Aorta (tissue), 5 donors: ENCODE data around the gene TMEM248. TPM values are rescaled to one million over a fixed set of nuclear protein-coding genes. Genes with fewer than 3 reads are reported as not detected.
A peak's percentile ranks its signal among the peaks of the same experiment; 100 is the strongest.
"Not testable (repeated sequence)": the region's sequence is repeated elsewhere in the genome, so short reads cannot be mapped to it uniquely, and the experiment has no call there.

Experiments used
- ATAC-seq: fragments of 200-7000 bp; cut with Tn5 transposase; one replicate; pipeline ENCODE4 v1.9.1; 2022; ENCODE audit warnings: moderate library complexity; ENCODE audit not compliant: low FRiP score
- DNase-seq, 2 donors: peaks; one replicate each; pipeline ENCODE4 v3.0.0-alpha.2; 2020
- H3K27ac ChIP-seq, 2 donors: one replicate each; pipeline ENCODE4 v1.5.1; 2013; ENCODE audit warnings: low read length in 2 of 2, mild to moderate bottlenecking in 2 of 2, moderate library complexity in 2 of 2, control low read depth in 1 of 2, inconsistent platforms in 1 of 2, low read depth in 1 of 2
- H3K27me3 ChIP-seq, 2 donors: one replicate each; pipeline ENCODE4 v1.6.1; 2013; ENCODE audit warnings: control low read depth in 1 of 2, low read length in 1 of 2, mild to moderate bottlenecking in 1 of 2, moderate library complexity in 1 of 2; ENCODE audit not compliant: insufficient read depth in 2 of 2, control insufficient read depth in 1 of 2
- H3K36me3 ChIP-seq, 2 donors: one replicate each; pipeline ENCODE4 v1.6.1; 2013; ENCODE audit warnings: control low read depth in 1 of 2, low read length in 1 of 2, mild to moderate bottlenecking in 1 of 2; ENCODE audit not compliant: insufficient read depth in 2 of 2, control insufficient read depth in 1 of 2
- H3K4me1 ChIP-seq, 2 donors: one replicate each; pipeline ENCODE4 v1.6.1; 2013; ENCODE audit warnings: low read length in 2 of 2, control low read depth in 1 of 2, mild to moderate bottlenecking in 1 of 2, moderate library complexity in 1 of 2; ENCODE audit not compliant: insufficient read depth in 2 of 2, control insufficient read depth in 1 of 2
- H3K4me3 ChIP-seq, 2 donors: one replicate each; pipeline ENCODE4 v1.5.1; 2013; ENCODE audit warnings: low read length in 2 of 2, control low read depth in 1 of 2, mild to moderate bottlenecking in 1 of 2
- H3K9me3 ChIP-seq: one replicate; pipeline ENCODE4 v1.6.1; 2013; ENCODE audit warnings: mild to moderate bottlenecking, low read length; ENCODE audit not compliant: control insufficient read depth
- WGBS, 2 donors: extraction: QIAGEN DNeasy Blood & Tissue Kit; methylation state at CpG; one replicate each; pipeline ENCODE4 v1.1.7; 2013; 5-methylcytosine and 5-hydroxymethylcytosine counted together
- intact Hi-C, 2 donors: fragments of 100-400 bp; cut with DNase I; formaldehyde crosslinking; loops; one replicate each; pipeline versions ENCODE4 v1.14.2 to v1.15.0; 2022
- polyA plus RNA-seq, 2 donors: library from polyadenylated mRNA; stranded (reverse); fragments of 200-250 nt; gene quantifications; one replicate each; pipeline ENCODE4 v1.2.3, GENCODE V29; 2013
- total RNA-seq, 2 donors: library from RNA; stranded (reverse); fragmentation: NEBNext Ultra II Directional; extraction: Animal tissue kit (Norgen Biotek cat#: 25700); gene quantifications; one replicate each; pipeline ENCODE4 v1.2.1, GENCODE V29; 2021
- donor health status: healthy with polysubstance abuse.
- donor health status: Bipolar disorder and iron deficiency.
- donor health status: DM: no; HTN: no; CAD: no.
- donor health status: DM: no; HTN: no; CAD: no.
- donor health status: DM: yes; HTN: yes; CAD: no.

TMEM248 gene
- total and polyA plus RNA-seq, 4 donors = 24.2 to 101 (median 63.3) TPM

DNA sequence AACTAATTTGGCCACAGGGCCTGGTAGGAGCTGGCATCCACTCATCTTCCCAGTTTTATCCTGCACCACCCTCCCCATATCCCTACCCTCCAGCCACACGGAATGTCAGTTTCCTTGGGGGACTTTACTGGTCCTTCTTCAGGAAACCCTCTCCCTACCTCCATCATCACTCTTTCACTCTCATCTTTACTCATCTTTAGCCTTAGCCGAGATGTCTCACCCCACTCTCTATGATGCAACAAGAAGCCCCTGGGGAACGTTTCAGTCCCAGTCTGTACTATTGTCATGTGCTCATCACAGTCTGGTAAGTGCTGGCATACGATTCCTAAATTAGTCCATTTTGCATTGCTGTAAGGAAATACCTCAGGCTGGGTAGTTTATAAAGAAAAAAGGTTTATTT, 34.9 kb upstream of the TMEM248 start:
- H3K4me3 ChIP-seq = no peak overlapping the region
- no peaks in the 10 kb centered on the region for H3K27me3 ChIP-seq
- ATAC-seq (no peak), DNase-seq (no peak)
- 86 to 89% methylated on average over 4 of the region's 4 CpGs for WGBS, 2 donors
- H3K9me3 ChIP-seq = no peaks in the 10 kb centered on the region
- intact Hi-C loops = no loop called here
- no peak overlapping the region for H3K27ac ChIP-seq
- H3K4me1 ChIP-seq = no peaks in the 10 kb centered on the region
- H3K36me3 ChIP-seq = no peaks in the 10 kb centered on the region

DNA sequence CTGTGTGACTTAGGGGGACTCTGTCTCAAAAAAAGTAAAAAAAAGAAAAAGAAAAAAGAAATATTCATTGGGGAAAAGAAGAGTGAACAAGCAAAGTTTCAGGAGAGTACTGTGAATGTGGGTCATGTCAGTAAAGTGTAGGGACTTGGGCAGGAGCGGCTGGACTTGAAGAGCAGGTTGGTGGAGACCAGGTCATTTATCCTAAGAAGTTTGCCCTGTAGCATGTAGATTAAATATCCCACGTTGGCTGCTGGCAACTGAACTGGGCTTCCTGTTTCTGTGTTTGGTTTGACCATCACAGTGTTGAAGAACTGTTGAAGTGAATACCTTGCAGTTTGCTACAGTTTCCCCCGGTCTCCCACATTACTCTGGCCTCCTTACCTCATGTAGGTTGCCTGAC, 32.8 kb upstream of the TMEM248 start:
- H3K27me3 ChIP-seq, H3K9me3 ChIP-seq, ATAC-seq, H3K27ac ChIP-seq, DNase-seq, H3K4me1 ChIP-seq, H3K4me3 ChIP-seq, H3K36me3 ChIP-seq, intact Hi-C loops: not testable (repeated sequence)
- WGBS, 2 donors = 75 to 81% methylated on average over 3 of the region's 3 CpGs

DNA sequence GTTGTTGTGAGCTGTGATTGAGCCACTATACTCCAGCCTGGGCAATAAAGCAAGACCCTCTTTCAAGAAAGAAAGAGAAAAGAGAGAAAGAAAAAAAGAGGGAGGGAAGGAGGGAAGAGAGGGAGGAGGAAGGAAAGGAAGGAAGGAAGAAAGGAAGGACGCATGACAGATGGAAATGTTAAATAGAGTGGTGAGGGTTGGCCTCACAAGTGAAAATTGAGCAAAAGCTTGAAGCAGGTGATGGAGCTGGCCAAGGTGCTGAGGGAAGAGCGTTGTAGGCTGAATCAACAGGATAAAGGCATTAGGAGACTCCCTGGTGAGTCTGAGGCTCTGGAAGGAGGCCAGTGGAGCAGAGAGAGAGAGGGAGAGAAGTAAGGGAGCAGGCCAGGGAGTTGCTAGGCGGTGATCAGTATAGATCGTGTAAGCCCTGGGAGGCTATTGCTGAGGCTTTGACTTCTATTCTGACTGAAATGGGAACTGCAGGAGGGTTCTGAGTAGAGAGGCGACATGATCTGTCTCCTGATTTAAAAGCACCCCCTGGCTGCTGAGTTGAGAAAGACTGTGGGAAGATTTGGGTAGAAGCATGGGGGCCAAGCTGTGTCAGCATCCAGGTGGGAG, 26.5 kb upstream of the TMEM248 start:
- DNase-seq (peak in 1 of 2 donors; percentile 41), ATAC-seq (no peak)
- Histone ChIP-seq H3K4me1 (no peaks in the 10 kb centered on the region), H3K4me3 (no peak overlapping the region), H3K9me3 (no peaks in the 10 kb centered on the region), H3K36me3 (peaks cover 0 to 2% of the 10 kb centered on the region in 2 donors), H3K27me3 (no peaks in the 10 kb centered on the region), H3K27ac (no peak overlapping the region)
- 63 to 65% methylated on average over 5 of the region's 5 CpGs for WGBS, 2 donors
- intact Hi-C loops = no loop called here

DNA sequence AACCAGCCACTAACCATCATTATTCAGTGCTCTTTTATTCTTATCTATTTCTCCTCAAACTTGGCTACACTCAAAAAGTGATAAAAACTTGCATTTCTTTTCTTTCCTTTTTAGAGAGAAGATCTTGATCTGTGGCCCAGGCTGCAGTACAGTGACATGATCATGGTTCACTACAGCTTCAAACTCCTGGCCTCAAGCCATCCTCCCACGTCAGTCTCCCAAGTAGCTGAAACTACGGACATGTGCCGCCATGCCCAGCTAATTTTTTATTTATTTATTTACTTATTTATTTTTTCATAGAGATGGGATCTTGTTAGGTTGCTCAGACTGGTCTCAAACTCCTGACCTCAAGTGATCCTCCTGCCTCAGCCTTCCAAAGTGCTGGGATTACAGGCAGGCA, 24.6 kb upstream of the TMEM248 start:
- Histone ChIP-seq H3K36me3 (peaks cover 0 to 2% of the 10 kb centered on the region in 2 donors), H3K4me1 (no peaks in the 10 kb centered on the region), H3K4me3 (no peak overlapping the region), H3K27me3 (no peaks in the 10 kb centered on the region), H3K27ac (no peak overlapping the region), H3K9me3 (no peaks in the 10 kb centered on the region)
- WGBS, 2 donors = 75 to 76% methylated on average over 3 of the region's 3 CpGs
- peak in 1 of 2 donors; percentile 22 for DNase-seq
- no peak for ATAC-seq
- intact Hi-C loops = no loop called here

DNA sequence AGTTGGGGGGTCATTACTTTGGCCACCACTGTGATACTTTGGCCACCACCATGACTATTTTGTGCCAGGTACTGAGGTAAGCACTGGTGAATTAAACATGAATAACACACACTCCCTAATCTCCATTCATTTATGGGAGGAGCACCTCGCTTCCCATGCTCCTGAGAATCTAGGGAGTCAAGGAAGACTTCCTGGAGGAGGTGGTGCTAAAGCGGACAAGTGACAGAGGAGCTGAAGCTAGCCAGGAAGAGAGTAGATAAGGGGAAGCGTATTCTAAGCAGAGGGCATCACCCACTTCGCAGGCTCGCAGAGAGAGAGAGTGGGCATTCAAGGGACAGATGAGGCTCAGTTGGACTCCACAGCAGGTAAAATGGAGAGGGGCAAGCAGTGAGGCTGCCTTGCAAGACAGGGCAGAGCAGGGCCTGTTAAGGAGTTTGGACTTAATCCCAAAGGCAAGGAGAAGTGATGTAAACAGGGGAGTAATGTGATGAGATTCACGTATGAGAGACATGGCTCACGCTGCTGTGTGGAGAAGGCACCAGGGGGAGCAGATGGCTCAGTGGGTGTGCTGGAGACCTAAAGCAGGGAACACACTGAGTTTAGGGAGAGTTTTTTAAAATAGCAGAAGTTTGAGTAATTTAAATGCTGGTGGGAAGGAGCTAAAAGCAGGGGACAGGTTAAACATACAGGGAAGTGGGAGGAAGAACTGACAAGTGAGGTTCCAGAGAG, 21.3 kb upstream of the TMEM248 start:
- Histone ChIP-seq H3K4me3 (no peak overlapping the region), H3K27me3 (no peaks in the 10 kb centered on the region), H3K4me1 (no peaks in the 10 kb centered on the region), H3K27ac (no peak overlapping the region), H3K9me3 (no peaks in the 10 kb centered on the region), H3K36me3 (peaks cover 0 to 2% of the 10 kb centered on the region in 2 donors)
- intact Hi-C loops = no loop called here
- no peak for ATAC-seq
- 84 to 86% methylated on average over 7 of the region's 7 CpGs for WGBS, 2 donors
- no peak for DNase-seq

DNA sequence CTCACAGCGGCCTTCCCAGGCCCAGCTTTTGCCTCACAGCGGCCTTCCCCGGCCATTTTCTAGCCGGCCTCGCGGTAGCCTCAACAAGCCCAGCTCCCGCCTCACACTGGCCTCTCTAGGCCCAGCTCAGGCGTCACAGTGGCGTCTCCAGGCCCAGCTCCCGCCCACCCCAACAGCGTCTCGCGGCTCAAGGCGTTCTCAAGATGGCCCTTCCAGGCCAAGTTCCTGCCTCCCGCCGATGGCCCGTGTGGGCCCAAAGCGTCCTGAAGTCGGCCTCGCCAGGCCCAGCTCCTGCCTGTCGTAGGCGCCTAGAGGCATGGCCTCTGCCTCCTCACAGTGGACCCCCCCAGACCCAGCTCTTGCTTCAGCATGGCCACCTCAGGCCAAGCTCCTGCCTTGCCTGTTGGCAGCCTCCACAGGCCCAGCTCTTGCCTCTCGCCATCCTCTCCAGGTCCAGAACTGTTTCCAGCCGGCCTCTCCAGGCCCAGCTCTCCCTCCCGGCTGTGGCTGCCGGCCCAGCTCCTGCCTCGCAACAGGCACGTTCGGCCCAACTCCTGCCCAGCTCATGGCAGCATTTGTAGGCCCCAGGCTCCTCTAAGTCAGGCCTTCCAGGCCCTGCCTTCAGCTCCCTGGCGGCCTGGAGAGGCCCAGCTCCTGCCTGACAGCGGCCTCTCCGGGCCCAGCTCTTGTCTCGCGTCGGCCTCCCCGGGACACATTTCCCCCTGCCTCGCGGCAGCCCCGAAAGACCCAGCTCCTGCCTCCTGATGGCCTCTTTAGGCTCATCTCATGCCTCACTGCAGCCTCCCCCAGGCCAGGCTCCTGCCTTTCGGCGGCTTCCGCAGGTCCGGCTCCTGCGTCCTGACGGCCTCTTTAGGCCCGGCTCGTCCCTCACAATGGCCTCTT, 18.8 kb upstream of the TMEM248 start:
- DNase-seq = no peak
- H3K27me3 ChIP-seq = no peaks in the 10 kb centered on the region
- peak; percentile 36 for ATAC-seq
- H3K27ac ChIP-seq = no peak overlapping the region
- no peak overlapping the region for H3K4me3 ChIP-seq
- H3K4me1 ChIP-seq = no peaks in the 10 kb centered on the region
- intact Hi-C loops = no loop called here
- no peaks in the 10 kb centered on the region for H3K36me3 ChIP-seq
- 97% methylated on average over 47 of the region's 47 CpGs for WGBS, 2 donors
- no peaks in the 10 kb centered on the region for H3K9me3 ChIP-seq

DNA sequence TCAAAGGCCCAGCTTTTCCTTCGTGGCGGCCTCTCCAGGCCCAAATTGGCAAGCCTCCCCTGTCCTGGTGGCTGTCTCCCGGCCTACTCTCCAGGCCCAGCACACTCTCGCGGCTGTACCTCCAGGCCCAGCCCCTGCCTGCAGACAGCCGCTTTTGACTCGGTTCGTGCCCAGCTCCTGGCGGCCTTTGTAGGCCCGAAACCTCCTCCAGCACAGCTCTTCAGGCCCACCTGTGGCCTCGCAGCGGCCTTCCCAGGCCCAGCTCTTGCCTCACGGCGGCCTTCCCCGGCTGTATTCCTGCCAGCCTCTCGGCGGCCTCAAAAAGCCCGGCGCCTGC, 18.2 kb upstream of the TMEM248 start:
- H3K9me3 ChIP-seq = no peaks in the 10 kb centered on the region

DNA sequence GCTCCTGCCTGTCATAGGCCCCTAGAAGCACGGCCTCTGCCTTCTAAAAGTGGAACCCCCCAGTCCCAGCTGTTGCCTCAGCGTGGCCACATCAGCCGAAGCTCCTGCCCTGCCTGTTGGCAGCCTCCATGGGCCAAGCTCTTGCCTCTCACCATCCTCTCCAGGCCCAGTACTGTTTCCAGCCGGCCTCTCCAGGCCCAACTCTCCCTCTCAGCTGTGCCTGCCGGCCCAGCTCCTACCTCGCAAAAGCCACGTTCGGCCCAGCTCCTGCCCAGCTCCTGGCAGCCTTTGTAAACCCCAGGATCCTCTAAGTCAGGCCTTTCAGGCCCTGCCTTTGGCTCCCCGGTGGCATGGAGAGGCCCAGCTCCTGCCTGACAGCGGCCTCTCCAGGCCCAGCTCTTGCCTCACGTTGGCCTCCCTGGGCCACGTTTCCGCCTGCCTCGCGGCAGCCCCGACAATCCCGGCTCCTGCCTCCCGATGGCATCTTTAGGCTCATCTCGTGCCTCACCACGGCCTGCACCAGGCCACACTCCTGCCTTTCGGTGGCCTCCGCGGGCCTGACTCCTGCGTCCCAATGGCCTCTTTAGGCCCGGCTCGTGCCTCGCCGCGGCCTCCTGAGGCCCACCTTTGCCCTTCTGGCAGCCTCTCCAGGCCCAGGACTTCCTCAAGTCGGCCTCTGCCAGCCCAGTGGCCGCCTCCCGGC, 17.5 kb upstream of the TMEM248 start:
- ATAC-seq (no peak), DNase-seq (no peak)
- no peak overlapping the region for H3K4me3 ChIP-seq
- no peaks in the 10 kb centered on the region for H3K36me3 ChIP-seq
- no peaks in the 10 kb centered on the region for H3K9me3 ChIP-seq
- 94 to 96% methylated on average over 32 of the region's 32 CpGs for WGBS, 2 donors
- no peaks in the 10 kb centered on the region for H3K4me1 ChIP-seq
- intact Hi-C loops = no loop called here
- H3K27ac ChIP-seq = no peak overlapping the region
- no peaks in the 10 kb centered on the region for H3K27me3 ChIP-seq

More for the DNA sequence above, 18.2 kb upstream of the TMEM248 start:
- Histone ChIP-seq H3K36me3 (no peaks in the 10 kb centered on the region), H3K4me3 (no peak overlapping the region), H3K27ac (no peak overlapping the region), H3K4me1 (no peaks in the 10 kb centered on the region), H3K27me3 (no peaks in the 10 kb centered on the region)
- intact Hi-C loops = no loop called here
- WGBS, 2 donors = 92 to 97% methylated on average over 17 to 19 of the region's 19 CpGs
- DNase-seq = no peak
- peak; percentile 40 for ATAC-seq
